T-helper 17 cell (primary cell): ENCODE measurements around the gene CHCHD5. TPM values are rescaled to one million over a fixed set of nuclear protein-coding genes. Genes with fewer than 3 reads are reported as not detected.

ENCODE experiments used
- ATAC-seq: fragments of 150-1000 bp; cut with Tn5 transposase; 2 replicates; pipeline ENCODE4 v1.10.0; 2021; ENCODE audit warnings: mild to moderate bottlenecking, moderate library complexity
- DNase-seq, 3 donors: peaks; one replicate each; pipeline versions ENCODE4 v3.0.0 to v3.0.0-alpha.2; 2020 to 2021
- H3K9me3 ChIP-seq: one replicate; pipeline ENCODE4 v1.7.0; 2013; ENCODE audit warnings: low read length, mild to moderate bottlenecking; ENCODE audit not compliant: control insufficient read depth, poor library complexity, severe bottlenecking
- H3K27ac Mint-ChIP-seq: one replicate; pipeline ENCODE4 v1.8.0; 2022; ENCODE audit warnings: mild to moderate bottlenecking, moderate library complexity, mixed read lengths
- H3K27me3 Mint-ChIP-seq: one replicate; pipeline ENCODE4 v1.8.0; 2022; ENCODE audit warnings: mixed read lengths
- H3K36me3 Mint-ChIP-seq: one replicate; pipeline ENCODE4 v1.8.0; 2022; ENCODE audit warnings: low read depth, mixed read lengths
- H3K4me1 Mint-ChIP-seq: one replicate; pipeline ENCODE4 v1.8.0; 2022; ENCODE audit warnings: mild to moderate bottlenecking, mixed read lengths
- H3K4me3 Mint-ChIP-seq: one replicate; pipeline ENCODE4 v1.8.0; 2022; ENCODE audit warnings: mild to moderate bottlenecking, moderate library complexity, mixed read lengths
- total RNA-seq, 4 donors: library from RNA in 2 of 4; stranded (reverse) in 2 of 4; gene quantifications; one replicate each; pipeline ENCODE4 v1.2.3 and lab custom pipeline; 2022 to 2026

CHCHD5 gene
- total RNA-seq, 2 donors from 2014 or later, result 16.6 to 18.4 TPM

GRCh38 chr2:112572005-112572404 is 12.4 kb upstream of the CHCHD5 start:
- H3K27me3 Mint-ChIP-seq, result no peaks in the 10 kb centered on the region
- H3K4me3 Mint-ChIP-seq, result no peak overlapping the region
- ATAC-seq (no peak), DNase-seq (no peak)
- H3K9me3 ChIP-seq, result no peaks in the 10 kb centered on the region
- H3K27ac Mint-ChIP-seq, result no peak overlapping the region
- H3K36me3 Mint-ChIP-seq, result peaks cover 29% of the 10 kb centered on the region
- H3K4me1 Mint-ChIP-seq, result peaks cover 4% of the 10 kb centered on the region

GRCh38 chr2:112577756-112578155 is 6.7 kb upstream of the CHCHD5 start:
- peaks cover 6% of the 10 kb centered on the region for H3K36me3 Mint-ChIP-seq
- no peak for DNase-seq
- H3K4me3 Mint-ChIP-seq, result no peak overlapping the region
- H3K27me3 Mint-ChIP-seq, result no peaks in the 10 kb centered on the region
- ATAC-seq, result no peak
- no peak overlapping the region for H3K27ac Mint-ChIP-seq
- H3K4me1 Mint-ChIP-seq, result peaks cover 5% of the 10 kb centered on the region
- H3K9me3 ChIP-seq, result no peaks in the 10 kb centered on the region

- Mint-ChIP-seq H3K4me1 (peaks cover 9% of the 10 kb centered on the region), H3K27me3 (no peaks in the 10 kb centered on the region), H3K27ac (no peak overlapping the region), H3K4me3 (no peak overlapping the region), H3K36me3 (peaks cover 6% of the 10 kb centered on the region)
- ATAC-seq (no peak), DNase-seq (no peak)
- H3K9me3 ChIP-seq, result no peaks in the 10 kb centered on the region
Observed at GRCh38 chr2:112579241-112579640, 5.2 kb upstream of the CHCHD5 start.

- no peak overlapping the region for H3K4me3 Mint-ChIP-seq
- peaks cover 16% of the 10 kb centered on the region for H3K4me1 Mint-ChIP-seq
- H3K27me3 Mint-ChIP-seq, result no peaks in the 10 kb centered on the region
- no peaks in the 10 kb centered on the region for H3K9me3 ChIP-seq
- no peak for ATAC-seq
- peaks cover 8% of the 10 kb centered on the region for H3K36me3 Mint-ChIP-seq
- no peak overlapping the region for H3K27ac Mint-ChIP-seq
- DNase-seq, result no peak
Observed at GRCh38 chr2:112580084-112580483, 4.3 kb upstream of the CHCHD5 start.

- peak; percentile 26 for ATAC-seq
- H3K4me3 Mint-ChIP-seq, result no peak overlapping the region
- peaks cover 6% of the 10 kb centered on the region for H3K36me3 Mint-ChIP-seq
- H3K27me3 Mint-ChIP-seq, result no peaks in the 10 kb centered on the region
- H3K9me3 ChIP-seq, result no peaks in the 10 kb centered on the region
- H3K4me1 Mint-ChIP-seq, result peaks cover 27% of the 10 kb centered on the region
- H3K27ac Mint-ChIP-seq, result no peak overlapping the region
- DNase-seq, result peak in 1 of 3 donors; percentile 12
Observed at GRCh38 chr2:112582314-112582746, 2.1 kb upstream of the CHCHD5 start.

GRCh38 chr2:112583497-112584133 is 794 bp upstream of the CHCHD5 start:
- Mint-ChIP-seq H3K4me1 (peaks cover 31% of the 10 kb centered on the region), H3K27me3 (no peaks in the 10 kb centered on the region), H3K27ac (peak overlapping the region; percentile 98), H3K36me3 (peaks cover 6% of the 10 kb centered on the region), H3K4me3 (peak overlapping the region; percentile 94)
- no peaks in the 10 kb centered on the region for H3K9me3 ChIP-seq
- peak in 1 of 3 donors; percentile 23 for DNase-seq
- ATAC-seq, result no peak

- no peaks in the 10 kb centered on the region for H3K27me3 Mint-ChIP-seq
- H3K4me1 Mint-ChIP-seq, result peaks cover 31% of the 10 kb centered on the region
- H3K9me3 ChIP-seq, result no peaks in the 10 kb centered on the region
- peaks cover 6% of the 10 kb centered on the region for H3K36me3 Mint-ChIP-seq
- peak overlapping the region; percentile 98 for H3K27ac Mint-ChIP-seq
- no peak for ATAC-seq
- no peak for DNase-seq
- peak overlapping the region; percentile 94 for H3K4me3 Mint-ChIP-seq
Observed at GRCh38 chr2:112584891-112585250, 462 bp downstream of the CHCHD5 start.

- Mint-ChIP-seq H3K36me3 (peaks cover 6% of the 10 kb centered on the region), H3K4me3 (peak overlapping the region; percentile 94), H3K27ac (peak overlapping the region; percentile 98), H3K4me1 (peaks cover 31% of the 10 kb centered on the region), H3K27me3 (no peaks in the 10 kb centered on the region)
- DNase-seq (no peak), ATAC-seq (no peak)
- H3K9me3 ChIP-seq, result no peaks in the 10 kb centered on the region
Observed at GRCh38 chr2:112585400-112585799, 991 bp downstream of the CHCHD5 start.

- Mint-ChIP-seq H3K4me3 (no peak overlapping the region), H3K27me3 (no peaks in the 10 kb centered on the region), H3K36me3 (peaks cover 6% of the 10 kb centered on the region), H3K27ac (peak overlapping the region; percentile 98), H3K4me1 (peaks cover 31% of the 10 kb centered on the region)
- no peak for ATAC-seq
- no peaks in the 10 kb centered on the region for H3K9me3 ChIP-seq
- no peak for DNase-seq
Observed at GRCh38 chr2:112585873-112586464, 1.6 kb downstream of the CHCHD5 start.

- H3K4me3 Mint-ChIP-seq, result no peak overlapping the region
- H3K9me3 ChIP-seq, result no peaks in the 10 kb centered on the region
- ATAC-seq, result no peak
- peaks cover 10% of the 10 kb centered on the region for H3K36me3 Mint-ChIP-seq
- no peaks in the 10 kb centered on the region for H3K27me3 Mint-ChIP-seq
- no peak overlapping the region for H3K27ac Mint-ChIP-seq
- H3K4me1 Mint-ChIP-seq, result peaks cover 25% of the 10 kb centered on the region
- no peak for DNase-seq
Observed at GRCh38 chr2:112588611-112589045, 4.2 kb downstream of the CHCHD5 start.

- DNase-seq (no peak), ATAC-seq (no peak)
- Mint-ChIP-seq H3K27me3 (no peaks in the 10 kb centered on the region), H3K27ac (no peak overlapping the region), H3K4me1 (peaks cover 13% of the 10 kb centered on the region), H3K4me3 (no peak overlapping the region), H3K36me3 (peaks cover 8% of the 10 kb centered on the region)
- H3K9me3 ChIP-seq, result no peaks in the 10 kb centered on the region
Observed at GRCh38 chr2:112591413-112591812, 7.0 kb downstream of the CHCHD5 start.

- H3K9me3 ChIP-seq, result no peaks in the 10 kb centered on the region
- Mint-ChIP-seq H3K36me3 (peaks cover 4% of the 10 kb centered on the region), H3K4me1 (peaks cover 2% of the 10 kb centered on the region), H3K27me3 (no peaks in the 10 kb centered on the region), H3K27ac (no peak overlapping the region), H3K4me3 (no peak overlapping the region)
- ATAC-seq, result no peak
- DNase-seq, result no peak
Observed at GRCh38 chr2:112593736-112594135, 9.3 kb downstream of the CHCHD5 start.

GRCh38 chr2:112597537-112598322 is 13.3 kb downstream of the CHCHD5 start:
- peaks cover 6% of the 10 kb centered on the region for H3K4me1 Mint-ChIP-seq
- ATAC-seq (no peak), DNase-seq (no peak)
- H3K9me3 ChIP-seq, result no peaks in the 10 kb centered on the region
- no peak overlapping the region for H3K4me3 Mint-ChIP-seq
- H3K27me3 Mint-ChIP-seq, result no peaks in the 10 kb centered on the region
- H3K27ac Mint-ChIP-seq, result no peak overlapping the region
- H3K36me3 Mint-ChIP-seq, result peaks cover 2% of the 10 kb centered on the region
